WI38 (cell line): ENCODE measurements around the gene LCN10.

ENCODE experiments used
- H3K4me3 ChIP-seq: 2 replicates; pipeline ENCODE4 v1.5.1; 2011; ENCODE audit warnings: low read depth, mild to moderate bottlenecking, control low read depth, low read length
- TF ChIP-seq, protein P1 (sequence below): IDR thresholded peaks from 2 replicates; pipeline ENCODE4 v1.5.1; 2012; ENCODE audit warnings: low read depth, mild to moderate bottlenecking, control low read depth, low read length

LCN10 gene

DNA sequence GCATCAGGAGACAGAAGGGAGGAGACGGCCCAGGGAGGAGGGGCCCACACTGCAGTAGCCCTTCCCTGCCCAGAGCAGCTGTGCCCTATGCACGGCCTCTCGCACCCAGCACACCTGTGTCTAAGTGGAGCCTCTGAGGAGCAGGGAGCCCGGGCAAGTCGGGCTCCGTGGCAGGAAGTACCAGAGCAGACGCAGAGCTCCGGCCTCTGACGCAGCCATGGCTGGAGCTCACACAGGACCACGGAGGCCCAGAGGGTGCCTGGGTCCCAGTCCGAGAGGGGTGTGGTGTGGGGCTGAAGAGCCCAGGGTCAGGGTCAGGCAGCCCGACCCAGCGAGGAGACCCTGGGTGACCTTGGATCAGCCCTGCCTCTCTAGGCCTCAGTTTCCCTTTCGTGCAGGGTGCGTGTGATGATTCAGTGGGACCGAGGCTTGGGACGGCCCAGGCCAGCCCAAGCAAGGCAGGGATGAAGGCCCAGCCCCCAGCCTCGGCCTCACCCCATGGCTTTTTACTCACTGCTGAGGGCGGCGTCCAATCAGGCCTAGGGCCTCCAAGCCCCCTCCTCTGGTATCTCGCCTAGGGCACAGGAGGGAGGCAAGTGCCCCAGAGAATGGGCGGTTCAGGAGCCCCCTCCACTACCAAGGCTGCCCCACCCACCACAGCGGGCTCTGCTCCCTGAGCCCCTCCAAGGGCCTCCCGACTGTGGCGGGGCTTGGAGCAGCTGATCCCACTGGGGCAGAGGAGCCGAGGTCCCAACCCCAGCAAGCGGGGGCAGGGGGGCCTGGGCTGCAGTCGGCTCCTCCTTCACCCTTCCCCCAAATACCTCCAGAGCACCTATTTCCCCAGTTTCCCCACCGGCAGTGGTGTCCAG is 51.2 kb downstream of the LCN10 start:
- TF ChIP-seq, protein P1, sequence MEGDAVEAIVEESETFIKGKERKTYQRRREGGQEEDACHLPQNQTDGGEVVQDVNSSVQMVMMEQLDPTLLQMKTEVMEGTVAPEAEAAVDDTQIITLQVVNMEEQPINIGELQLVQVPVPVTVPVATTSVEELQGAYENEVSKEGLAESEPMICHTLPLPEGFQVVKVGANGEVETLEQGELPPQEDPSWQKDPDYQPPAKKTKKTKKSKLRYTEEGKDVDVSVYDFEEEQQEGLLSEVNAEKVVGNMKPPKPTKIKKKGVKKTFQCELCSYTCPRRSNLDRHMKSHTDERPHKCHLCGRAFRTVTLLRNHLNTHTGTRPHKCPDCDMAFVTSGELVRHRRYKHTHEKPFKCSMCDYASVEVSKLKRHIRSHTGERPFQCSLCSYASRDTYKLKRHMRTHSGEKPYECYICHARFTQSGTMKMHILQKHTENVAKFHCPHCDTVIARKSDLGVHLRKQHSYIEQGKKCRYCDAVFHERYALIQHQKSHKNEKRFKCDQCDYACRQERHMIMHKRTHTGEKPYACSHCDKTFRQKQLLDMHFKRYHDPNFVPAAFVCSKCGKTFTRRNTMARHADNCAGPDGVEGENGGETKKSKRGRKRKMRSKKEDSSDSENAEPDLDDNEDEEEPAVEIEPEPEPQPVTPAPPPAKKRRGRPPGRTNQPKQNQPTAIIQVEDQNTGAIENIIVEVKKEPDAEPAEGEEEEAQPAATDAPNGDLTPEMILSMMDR: no peak
- no peak overlapping the region for H3K4me3 ChIP-seq

GRCh38 chr9:136690806-136691261 is 51.9 kb downstream of the LCN10 start:
- no peak overlapping the region for H3K4me3 ChIP-seq
- TF ChIP-seq, protein P1: no peak

GRCh38 chr9:136690104-136690805 is 52.5 kb downstream of the LCN10 start:
- TF ChIP-seq, protein P1: no peak
- no peak overlapping the region for H3K4me3 ChIP-seq

- TF ChIP-seq, protein P1: no peak
- H3K4me3 ChIP-seq: no peak overlapping the region
Measured at GRCh38 chr9:136689108-136689460, 53.7 kb downstream of the LCN10 start.

DNA sequence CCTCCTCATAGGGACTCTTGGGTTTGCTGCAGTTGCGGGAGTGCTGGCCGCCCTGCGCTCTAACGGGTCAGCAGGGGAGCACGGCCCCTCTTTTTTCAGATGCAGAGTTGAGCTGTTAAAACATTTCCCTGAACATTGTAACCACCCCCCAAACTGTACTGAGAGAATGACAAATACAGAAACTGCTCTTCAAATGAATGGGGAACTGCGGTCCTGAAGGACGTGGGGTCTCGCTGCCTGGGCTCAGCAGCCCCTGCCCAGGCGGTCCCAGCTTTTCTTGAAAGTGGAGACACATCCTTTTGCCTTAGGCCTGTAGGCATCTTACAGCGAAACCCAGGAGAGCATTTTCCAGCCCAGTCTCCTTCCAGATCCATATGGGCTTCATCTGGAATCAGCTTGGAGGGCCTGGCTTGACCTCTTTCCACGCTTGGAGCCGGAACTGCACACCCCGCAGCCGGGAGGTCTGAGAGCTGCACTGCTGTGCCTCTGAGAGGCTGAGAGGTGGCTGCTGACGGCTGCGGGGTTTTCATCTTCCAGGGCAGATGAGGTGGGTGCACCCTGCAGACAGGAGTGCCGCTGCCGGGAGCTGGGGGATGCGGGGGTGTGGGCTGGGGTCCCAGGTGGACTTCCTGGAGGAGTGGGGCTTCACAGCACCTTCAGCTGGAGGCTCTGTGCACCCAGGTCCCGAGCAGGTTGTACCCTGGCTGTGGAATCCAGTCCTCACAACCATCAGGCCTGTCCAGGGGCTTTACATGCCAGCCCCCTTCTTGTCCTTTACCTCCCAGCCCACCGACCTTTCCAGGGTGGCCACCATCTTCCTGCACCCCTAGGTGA is 54.2 kb downstream of the LCN10 start:
- TF ChIP-seq, protein P1: no peak

More for the DNA sequence above, 54.2 kb downstream of the LCN10 start:
- no peak overlapping the region for H3K4me3 ChIP-seq
